ENCODE measurements around the gene EPX. TPM values are rescaled to one million over a fixed set of nuclear protein-coding genes. Genes with fewer than 3 reads are reported as not detected.

Gene EPX
- total and polyA plus RNA-seq, 2 donors from 2014 or later: 0.19 TPM; not detected in 1

- TF ChIP-seq CTCF (IDR thresholded peaks at IDR 0.05; ENCODE audit: borderline replicate concordance, extremely low read depth, insufficient read depth): no peak
- Histone ChIP-seq H3K4me1 (ENCODE audit: control insufficient read depth in 2 of 3, insufficient read depth in 2 of 3, low read depth in 1 of 3, low read length in 3 of 3) (no peaks in the 10 kb centered on the region), H3K27ac (ENCODE audit: low read depth in 2 of 2, low read length in 2 of 2) (no peak overlapping the region), H3K9me3 (ENCODE audit: control insufficient read depth in 2 of 3, insufficient read depth in 1 of 3, low read length in 3 of 3) (no peaks in the 10 kb centered on the region), H3K36me3 (ENCODE audit: control insufficient read depth in 2 of 3, insufficient read depth in 3 of 3, low read length in 3 of 3) (no peaks in the 10 kb centered on the region), H3K27me3 (ENCODE audit: control insufficient read depth, insufficient read depth, low read length) (peaks cover 17% of the 10 kb centered on the region), H3K4me3 (ENCODE audit: low read length in 3 of 3) (peak overlapping the region; percentile 20 to 49 (median 32)), H3K9ac (ENCODE audit: low read length in 3 of 3) (no peak overlapping the region)
- FAIRE-seq: no peak
- intact Hi-C loops (cut with DNase I): no loop called here
- DNase-seq: peak; percentile 21 to 76 (median 33)
These were observed 35.4 kb upstream of the EPX start for GRCh38 chr17:58156839-58157803.

GRCh38 chr17:58158181-58158580, 34.3 kb upstream of the EPX start:
- Histone ChIP-seq H3K4me1 (ENCODE audit: control insufficient read depth in 2 of 3, insufficient read depth in 2 of 3, low read depth in 1 of 3, low read length in 3 of 3) (no peaks in the 10 kb centered on the region), H3K27ac (ENCODE audit: low read depth in 2 of 2, low read length in 2 of 2) (no peak overlapping the region), H3K9ac (ENCODE audit: low read length in 3 of 3) (no peak overlapping the region), H3K27me3 (ENCODE audit: control insufficient read depth, insufficient read depth, low read length) (peaks cover 17% of the 10 kb centered on the region), H3K9me3 (ENCODE audit: control insufficient read depth in 2 of 3, insufficient read depth in 1 of 3, low read length in 3 of 3) (no peaks in the 10 kb centered on the region), H3K4me3 (ENCODE audit: low read length in 3 of 3) (no peak overlapping the region), H3K36me3 (ENCODE audit: control insufficient read depth in 2 of 3, insufficient read depth in 3 of 3, low read length in 3 of 3) (no peaks in the 10 kb centered on the region)
- FAIRE-seq: no peak
- intact Hi-C loops (cut with DNase I): no loop called here
- no peak for DNase-seq
- no peak for TF ChIP-seq CTCF (IDR thresholded peaks at IDR 0.05; ENCODE audit: borderline replicate concordance, extremely low read depth, insufficient read depth)

DNA sequence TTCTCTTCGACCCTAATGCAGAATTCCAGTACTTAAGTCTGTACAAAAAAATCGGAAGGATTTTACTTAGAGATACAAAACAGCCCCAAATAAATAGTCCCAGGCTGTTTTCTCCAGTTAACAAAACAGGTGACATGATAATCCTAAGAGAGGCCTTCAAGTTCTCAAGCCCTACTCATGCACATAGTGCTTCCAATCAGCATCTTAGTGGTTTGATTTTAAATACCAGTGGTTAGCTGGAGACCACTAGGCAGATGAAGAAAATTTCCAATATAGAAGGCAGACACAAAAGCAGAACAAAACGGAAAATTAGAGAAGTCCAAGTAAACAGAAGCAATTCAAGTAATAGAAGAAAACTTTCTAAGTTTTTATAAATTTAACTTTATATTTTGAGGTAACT, 31.0 kb upstream of the EPX start:
- Histone ChIP-seq H3K27ac (ENCODE audit: low read depth in 2 of 2, low read length in 2 of 2) (no peak overlapping the region), H3K9me3 (ENCODE audit: control insufficient read depth in 2 of 3, insufficient read depth in 1 of 3, low read length in 3 of 3) (no peaks in the 10 kb centered on the region), H3K4me3 (ENCODE audit: low read length in 3 of 3) (no peak overlapping the region), H3K9ac (ENCODE audit: low read length in 3 of 3) (no peak overlapping the region), H3K36me3 (ENCODE audit: control insufficient read depth in 2 of 3, insufficient read depth in 3 of 3, low read length in 3 of 3) (no peaks in the 10 kb centered on the region), H3K4me1 (ENCODE audit: control insufficient read depth in 2 of 3, insufficient read depth in 2 of 3, low read depth in 1 of 3, low read length in 3 of 3) (no peaks in the 10 kb centered on the region), H3K27me3 (ENCODE audit: control insufficient read depth, insufficient read depth, low read length) (peaks cover 13% of the 10 kb centered on the region)
- no peak for DNase-seq
- no peak for TF ChIP-seq CTCF (IDR thresholded peaks at IDR 0.05; ENCODE audit: borderline replicate concordance, extremely low read depth, insufficient read depth)
- FAIRE-seq: no peak
- intact Hi-C loops (cut with DNase I): no loop called here

Data from kidney (tissue), 14 donors.